Measurements from ENCODE around the gene GPR25.

The GPR25 gene

GRCh38 chr1:200880212-200880611 is 7.4 kb downstream of the GPR25 start:
- DNase-seq (ENCODE audit: low read depth): no peak
- H3K4me3 ChIP-seq (ENCODE audit: low read length): no peak overlapping the region
- TF ChIP-seq, protein P1, sequence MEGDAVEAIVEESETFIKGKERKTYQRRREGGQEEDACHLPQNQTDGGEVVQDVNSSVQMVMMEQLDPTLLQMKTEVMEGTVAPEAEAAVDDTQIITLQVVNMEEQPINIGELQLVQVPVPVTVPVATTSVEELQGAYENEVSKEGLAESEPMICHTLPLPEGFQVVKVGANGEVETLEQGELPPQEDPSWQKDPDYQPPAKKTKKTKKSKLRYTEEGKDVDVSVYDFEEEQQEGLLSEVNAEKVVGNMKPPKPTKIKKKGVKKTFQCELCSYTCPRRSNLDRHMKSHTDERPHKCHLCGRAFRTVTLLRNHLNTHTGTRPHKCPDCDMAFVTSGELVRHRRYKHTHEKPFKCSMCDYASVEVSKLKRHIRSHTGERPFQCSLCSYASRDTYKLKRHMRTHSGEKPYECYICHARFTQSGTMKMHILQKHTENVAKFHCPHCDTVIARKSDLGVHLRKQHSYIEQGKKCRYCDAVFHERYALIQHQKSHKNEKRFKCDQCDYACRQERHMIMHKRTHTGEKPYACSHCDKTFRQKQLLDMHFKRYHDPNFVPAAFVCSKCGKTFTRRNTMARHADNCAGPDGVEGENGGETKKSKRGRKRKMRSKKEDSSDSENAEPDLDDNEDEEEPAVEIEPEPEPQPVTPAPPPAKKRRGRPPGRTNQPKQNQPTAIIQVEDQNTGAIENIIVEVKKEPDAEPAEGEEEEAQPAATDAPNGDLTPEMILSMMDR (conservative IDR thresholded peaks at IDR 0.05; ENCODE audit: low read depth, low read length): no peak

DNA sequence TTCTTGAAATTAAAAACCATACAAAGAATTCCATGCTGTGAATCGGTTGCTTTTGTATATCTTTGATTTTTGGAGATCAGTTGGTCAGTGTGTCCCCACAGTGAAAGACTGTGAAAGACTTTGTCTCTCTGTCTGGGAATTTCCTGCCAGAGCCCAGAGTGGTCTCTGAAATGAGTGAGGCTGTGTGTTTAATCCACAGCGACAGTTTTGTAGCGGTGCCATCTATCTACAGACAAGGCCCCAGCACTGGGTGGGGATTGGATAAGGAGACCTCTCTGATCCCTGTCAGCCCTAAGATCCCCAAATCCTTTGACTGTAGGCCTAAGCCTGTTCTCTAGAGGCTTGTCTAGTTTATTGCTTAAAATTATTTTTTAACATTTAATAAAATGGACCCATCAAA is 10.3 kb downstream of the GPR25 start:
- TF ChIP-seq, protein P1 (conservative IDR thresholded peaks at IDR 0.05; ENCODE audit: low read depth, low read length): no peak
- no peak overlapping the region for H3K4me3 ChIP-seq (ENCODE audit: low read length)
- DNase-seq (ENCODE audit: low read depth): no peak

DNA sequence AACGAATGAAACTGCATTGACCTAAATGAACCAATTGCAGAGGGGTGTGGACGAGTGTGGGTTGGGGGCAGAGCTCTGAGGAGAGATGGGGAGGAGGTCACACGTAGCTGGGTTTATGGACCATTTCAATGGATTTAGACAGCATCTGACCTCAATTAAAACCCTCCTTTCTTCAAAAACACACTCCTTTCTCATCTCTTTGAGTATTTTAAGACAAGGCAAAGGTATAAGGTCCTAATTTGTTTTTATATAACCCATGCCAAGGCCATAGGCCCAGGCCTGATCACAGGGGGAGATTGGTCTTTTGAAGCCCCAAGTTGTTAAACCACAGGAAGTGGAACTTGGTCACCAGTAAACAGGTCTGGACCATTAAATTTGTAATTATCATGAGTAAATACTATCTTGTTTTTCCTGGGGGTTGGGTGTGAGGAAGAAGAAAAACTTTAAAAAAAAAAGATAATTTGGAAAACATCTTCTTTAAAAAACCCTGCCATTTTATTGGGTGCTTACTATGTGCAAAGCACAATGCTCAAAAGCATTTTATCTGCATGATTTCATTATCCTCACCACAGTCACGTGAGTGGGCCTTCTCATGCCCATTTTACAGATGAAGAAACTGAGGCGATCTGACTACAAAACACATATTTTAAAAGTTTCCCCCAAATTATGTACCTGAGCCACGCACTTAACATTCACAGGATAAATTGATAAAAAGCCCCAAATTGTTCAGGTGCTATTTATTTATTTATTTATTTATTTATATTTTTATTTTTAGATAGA is 13.0 kb downstream of the GPR25 start:
- no peak for DNase-seq (ENCODE audit: low read depth)
- TF ChIP-seq, protein P1 (conservative IDR thresholded peaks at IDR 0.05; ENCODE audit: low read depth, low read length): no peak
- no peak overlapping the region for H3K4me3 ChIP-seq (ENCODE audit: low read length)

DNA sequence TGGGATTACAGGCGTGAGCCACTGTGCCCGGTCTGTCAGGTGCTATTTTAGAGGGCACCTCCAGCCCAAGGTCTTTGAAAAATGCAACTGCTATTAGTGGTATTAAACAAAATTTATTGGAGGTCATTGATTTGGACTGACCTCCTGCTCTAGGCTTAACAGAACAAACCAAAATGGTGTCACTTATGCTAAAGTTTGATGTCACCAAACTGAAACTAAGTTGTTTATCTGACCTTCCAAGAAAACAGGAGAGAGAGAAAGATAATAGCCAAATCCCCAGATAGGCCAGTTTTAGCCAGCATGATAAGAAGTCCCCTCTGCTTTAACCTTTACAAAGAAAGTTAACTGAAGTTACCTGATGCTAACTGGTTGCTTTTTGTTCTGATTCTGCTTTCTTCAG is 13.8 kb downstream of the GPR25 start:
- DNase-seq (ENCODE audit: low read depth): no peak
- no peak overlapping the region for H3K4me3 ChIP-seq (ENCODE audit: low read length)
- TF ChIP-seq, protein P1 (conservative IDR thresholded peaks at IDR 0.05; ENCODE audit: low read depth, low read length): no peak

- no peak overlapping the region for H3K4me3 ChIP-seq (ENCODE audit: low read length)
- TF ChIP-seq, protein P1 (conservative IDR thresholded peaks at IDR 0.05; ENCODE audit: low read depth, low read length): no peak
- DNase-seq (ENCODE audit: low read depth): no peak
Observed at GRCh38 chr1:200887036-200887435, 14.3 kb downstream of the GPR25 start.

DNA sequence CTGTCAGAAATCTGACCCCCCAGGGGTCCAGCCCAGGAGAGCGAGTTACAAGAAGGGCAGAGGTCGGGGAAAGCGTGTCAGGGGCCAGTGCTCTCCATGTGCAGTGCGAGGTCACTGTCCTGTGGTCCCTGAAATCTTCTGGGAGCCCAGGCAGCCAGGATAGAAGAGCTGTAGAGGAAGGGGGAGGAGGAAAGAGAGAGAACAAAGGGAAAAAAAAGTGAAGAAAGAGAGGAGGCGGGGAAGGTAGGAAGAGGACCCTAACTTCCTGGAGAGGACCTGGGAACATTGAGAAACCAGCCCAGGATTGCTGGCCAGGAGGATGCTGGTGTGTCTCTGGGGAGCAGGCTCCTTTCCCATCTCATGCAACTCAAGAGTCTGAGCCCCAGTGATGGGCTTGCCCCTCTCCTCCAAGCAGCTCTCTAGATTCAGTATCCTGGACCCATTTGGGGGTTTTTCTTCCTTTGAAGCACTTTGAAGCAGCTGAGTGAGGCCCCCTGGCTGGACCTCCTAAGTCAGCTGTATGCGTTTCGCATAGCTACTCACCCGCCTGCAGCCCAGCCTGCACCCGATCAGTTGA is 15.1 kb downstream of the GPR25 start:
- TF ChIP-seq, protein P1 (conservative IDR thresholded peaks at IDR 0.05; ENCODE audit: low read depth, low read length): no peak
- no peak for DNase-seq (ENCODE audit: low read depth)
- H3K4me3 ChIP-seq (ENCODE audit: low read length): no peak overlapping the region

- DNase-seq (ENCODE audit: low read depth): no peak
Observed at GRCh38 chr1:200888349-200888838, 15.6 kb downstream of the GPR25 start.

More at GRCh38 chr1:200888349-200888838, 15.6 kb downstream of the GPR25 start:
- TF ChIP-seq, protein P1 (conservative IDR thresholded peaks at IDR 0.05; ENCODE audit: low read depth, low read length): no peak
- H3K4me3 ChIP-seq (ENCODE audit: low read length): no peak overlapping the region
